Loucy (cell line): Measurements from ENCODE around the gene RTN4.

Source experiments
- H2AFZ ChIP-seq: fragments of 200-600 bp; sonication (generic); 2 replicates; pipeline ENCODE4 v1.6.0; 2016; ENCODE audit warnings: antibody characterized with exemption, mild to moderate bottlenecking, low read length, moderate library complexity
- H3F3A ChIP-seq: fragments of 200-600 bp; 2 replicates; pipeline ENCODE4 v1.6.0; 2016; ENCODE audit warnings: antibody characterized with exemption, low read depth, mild to moderate bottlenecking
- H3K27me3 ChIP-seq: fragments of 200-600 bp; sonication (generic); 2 replicates; pipeline ENCODE4 v1.6.1; 2014; ENCODE audit warnings: low read length, mild to moderate bottlenecking; ENCODE audit not compliant: insufficient read depth, poor library complexity, severe bottlenecking
- H3K36me3 ChIP-seq: fragments of 200-600 bp; sonication (generic); 2 replicates; pipeline ENCODE4 v1.6.1; 2016; ENCODE audit warnings: low read length; ENCODE audit not compliant: insufficient read depth
- H3K4me1 ChIP-seq: fragments of 200-600 bp; sonication (generic); 2 replicates; pipeline ENCODE4 v1.5.1; 2014; ENCODE audit warnings: low read length, mild to moderate bottlenecking; ENCODE audit not compliant: insufficient read depth, poor library complexity, severe bottlenecking
- H3K4me2 ChIP-seq: fragments of 200-600 bp; sonication (generic); 2 replicates; pipeline ENCODE4 v1.6.0; 2014; ENCODE audit warnings: antibody characterized with exemption, low read length, low read depth, mild to moderate bottlenecking; ENCODE audit not compliant: poor library complexity, severe bottlenecking
- H3K4me3 ChIP-seq: fragments of 200-600 bp; sonication (generic); 2 replicates; pipeline ENCODE4 v1.5.1; 2014; ENCODE audit warnings: low read length, mild to moderate bottlenecking, mixed read lengths; ENCODE audit not compliant: poor library complexity, severe bottlenecking
- H3K79me2 ChIP-seq: fragments of 200-600 bp; sonication (generic); 2 replicates; pipeline ENCODE4 v1.6.1; 2014; ENCODE audit warnings: low read length; ENCODE audit not compliant: insufficient read depth
- H3K9ac ChIP-seq: fragments of 200-600 bp; sonication (generic); 2 replicates; pipeline ENCODE4 v1.6.0; 2014; ENCODE audit warnings: mild to moderate bottlenecking, low read depth, low read length, moderate library complexity; ENCODE audit not compliant: poor library complexity, severe bottlenecking
- H3K9me2 ChIP-seq: fragments of 200-600 bp; sonication (generic); replicated peaks from 2 replicates; pipeline ENCODE4 v1.6.1; 2016; ENCODE audit warnings: low read depth, low read length, mixed read lengths
- H3K9me3 ChIP-seq: fragments of 200-600 bp; sonication (generic); 2 replicates; pipeline ENCODE4 v1.6.1; 2014; ENCODE audit warnings: mild to moderate bottlenecking, antibody characterized with exemption, low read length, low read depth; ENCODE audit not compliant: insufficient read depth
- H4K20me1 ChIP-seq: fragments of 200-600 bp; sonication (generic); 2 replicates; pipeline ENCODE4 v1.6.0; 2014; ENCODE audit warnings: antibody characterized with exemption, low read length, mild to moderate bottlenecking; ENCODE audit not compliant: insufficient read depth, poor library complexity, severe bottlenecking
- EZH2phosphoT487 ChIP-seq: fragments of 200-600 bp; IDR thresholded peaks from 2 replicates; pipeline ENCODE4 v1.6.1; 2018; ENCODE audit warnings: antibody characterized with exemption, mild to moderate bottlenecking, moderate library complexity, borderline replicate concordance
- TF ChIP-seq, protein P1 (sequence below): fragments of 200-600 bp; sonication (generic); conservative IDR thresholded peaks from 2 replicates; pipeline ENCODE4 v1.5.1; 2014; ENCODE audit warnings: mild to moderate bottlenecking, antibody characterized with exemption, low read length

RTN4 gene

DNA sequence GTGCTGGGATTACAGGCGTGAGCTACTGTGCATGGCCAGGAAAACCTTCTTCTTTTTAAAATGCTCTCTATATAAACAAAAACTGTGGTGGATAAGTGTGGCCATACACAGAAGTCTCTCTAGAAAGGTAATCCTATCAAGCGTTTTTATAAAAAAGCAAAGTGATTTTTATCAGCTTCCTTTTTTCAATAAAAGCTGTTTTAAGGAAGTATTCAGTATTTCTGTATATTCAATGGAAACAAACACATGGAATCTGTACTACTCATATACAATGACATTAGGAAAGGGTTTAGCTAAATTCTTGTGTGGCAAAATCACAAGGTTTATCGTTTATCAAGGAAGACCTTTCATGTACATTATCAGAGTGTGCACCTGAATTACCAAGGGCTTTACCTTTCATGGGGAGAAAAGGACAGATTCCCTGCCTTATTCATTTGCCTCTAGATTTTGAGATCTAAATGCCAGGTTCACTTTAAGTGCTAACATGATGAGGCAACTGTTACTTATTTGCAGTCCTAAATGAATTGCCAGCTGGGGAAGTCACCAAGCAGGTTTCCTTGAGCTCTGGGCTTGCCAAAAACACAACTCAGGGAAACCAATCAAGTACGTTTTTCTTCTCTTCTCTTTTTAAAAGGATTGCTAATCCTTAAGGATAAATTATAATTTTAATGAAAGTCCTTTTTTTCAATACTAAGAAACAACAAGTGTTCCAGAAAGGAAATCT is 70.8 kb downstream of the RTN4 start:
- Histone ChIP-seq H3K9me2 (no peaks in the 10 kb centered on the region), H3K36me3 (peaks cover 70% of the 10 kb centered on the region; the same call in 1 of the 2 replicates), H3K79me2 (peaks cover 54% of the 10 kb centered on the region), H3K4me1 (no peaks in the 10 kb centered on the region), H3K4me3 (no peak overlapping the region), H3K9ac (no peak overlapping the region), H2AFZ (no peak overlapping the region), H4K20me1 (peaks cover 32% of the 10 kb centered on the region), H3K4me2 (no peak overlapping the region), H3K27me3 (no peaks in the 10 kb centered on the region), H3F3A (no peaks in the 10 kb centered on the region), H3K9me3 (no peaks in the 10 kb centered on the region)
- TF ChIP-seq, protein P1, sequence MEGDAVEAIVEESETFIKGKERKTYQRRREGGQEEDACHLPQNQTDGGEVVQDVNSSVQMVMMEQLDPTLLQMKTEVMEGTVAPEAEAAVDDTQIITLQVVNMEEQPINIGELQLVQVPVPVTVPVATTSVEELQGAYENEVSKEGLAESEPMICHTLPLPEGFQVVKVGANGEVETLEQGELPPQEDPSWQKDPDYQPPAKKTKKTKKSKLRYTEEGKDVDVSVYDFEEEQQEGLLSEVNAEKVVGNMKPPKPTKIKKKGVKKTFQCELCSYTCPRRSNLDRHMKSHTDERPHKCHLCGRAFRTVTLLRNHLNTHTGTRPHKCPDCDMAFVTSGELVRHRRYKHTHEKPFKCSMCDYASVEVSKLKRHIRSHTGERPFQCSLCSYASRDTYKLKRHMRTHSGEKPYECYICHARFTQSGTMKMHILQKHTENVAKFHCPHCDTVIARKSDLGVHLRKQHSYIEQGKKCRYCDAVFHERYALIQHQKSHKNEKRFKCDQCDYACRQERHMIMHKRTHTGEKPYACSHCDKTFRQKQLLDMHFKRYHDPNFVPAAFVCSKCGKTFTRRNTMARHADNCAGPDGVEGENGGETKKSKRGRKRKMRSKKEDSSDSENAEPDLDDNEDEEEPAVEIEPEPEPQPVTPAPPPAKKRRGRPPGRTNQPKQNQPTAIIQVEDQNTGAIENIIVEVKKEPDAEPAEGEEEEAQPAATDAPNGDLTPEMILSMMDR = no peak
- no peak for TF ChIP-seq EZH2phosphoT487

DNA sequence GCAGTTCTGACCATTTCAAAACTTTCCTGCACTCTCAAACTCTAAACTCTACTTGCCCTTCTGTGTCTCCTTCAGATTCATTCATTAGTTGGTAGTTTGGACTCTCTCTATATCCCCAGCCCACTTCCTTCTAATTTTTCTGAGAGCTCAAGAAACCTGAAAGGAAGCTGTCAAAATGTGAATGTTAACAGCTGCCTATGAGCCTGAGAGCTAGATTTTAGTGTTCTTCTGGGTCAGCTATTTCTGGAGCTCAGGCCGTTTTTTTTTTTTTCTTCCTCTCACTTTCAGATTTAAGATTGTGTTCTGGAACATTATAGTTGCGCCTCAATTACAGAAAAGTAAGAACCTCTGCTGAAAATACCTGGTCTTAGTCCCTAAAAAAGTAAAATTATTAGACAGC is 73.1 kb downstream of the RTN4 start:
- Histone ChIP-seq H2AFZ (no peak overlapping the region), H3K4me1 (no peaks in the 10 kb centered on the region), H3K27me3 (no peaks in the 10 kb centered on the region), H3K79me2 (peaks cover 53% of the 10 kb centered on the region), H3F3A (no peaks in the 10 kb centered on the region), H3K9me3 (no peaks in the 10 kb centered on the region), H4K20me1 (peaks cover 26% of the 10 kb centered on the region), H3K4me2 (no peak overlapping the region), H3K36me3 (peaks cover 69% of the 10 kb centered on the region; the same call in 1 of the 2 replicates), H3K9me2 (no peaks in the 10 kb centered on the region), H3K4me3 (no peak overlapping the region), H3K9ac (no peak overlapping the region)
- TF ChIP-seq, protein P1 = no peak
- TF ChIP-seq EZH2phosphoT487 = no peak

DNA sequence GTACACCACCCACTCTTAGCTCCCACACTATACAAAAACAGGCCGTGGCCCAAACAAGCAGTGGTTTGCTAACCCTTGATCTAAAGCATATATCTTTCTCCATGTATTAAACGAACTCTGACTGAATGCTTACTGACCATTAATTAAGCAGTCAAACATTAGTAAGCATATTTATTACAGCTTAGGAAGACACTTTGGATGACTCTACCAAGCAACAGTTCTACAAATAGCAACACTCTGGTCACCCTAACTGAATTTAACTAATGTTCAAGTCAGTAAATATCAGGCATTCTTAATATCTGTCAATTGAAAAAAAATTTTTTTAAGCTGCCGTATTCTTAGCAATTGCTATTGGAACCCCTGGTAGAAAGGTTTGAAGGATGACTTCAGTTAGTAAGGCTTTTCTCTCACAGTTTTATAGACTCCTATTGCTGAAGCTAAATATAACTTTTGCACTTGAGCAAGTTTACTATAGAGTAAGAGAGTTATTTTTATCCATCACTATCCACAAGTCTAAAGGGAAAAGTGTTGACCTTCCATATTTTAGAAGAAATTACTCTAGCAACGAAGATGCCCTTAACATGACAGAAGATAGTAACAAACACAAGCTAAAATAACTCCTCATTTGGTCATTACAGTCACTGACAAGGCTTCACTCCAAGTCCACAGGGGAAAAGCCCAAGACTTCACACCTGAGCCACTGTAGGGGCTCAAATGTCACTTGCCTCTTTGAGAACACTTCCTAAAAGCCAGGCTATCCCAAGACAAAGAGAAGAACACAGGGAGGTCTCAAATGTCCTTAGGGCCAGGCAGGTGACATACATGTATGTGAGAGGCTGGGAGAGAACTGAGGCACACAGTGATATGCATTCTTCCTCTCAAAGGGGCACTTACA is 74.4 kb downstream of the RTN4 start:
- Histone ChIP-seq H3K36me3 (peaks cover 71% of the 10 kb centered on the region; the same call in 1 of the 2 replicates), H3K79me2 (peaks cover 53% of the 10 kb centered on the region), H2AFZ (no peak overlapping the region), H3F3A (no peaks in the 10 kb centered on the region), H4K20me1 (peaks cover 26% of the 10 kb centered on the region), H3K4me1 (no peaks in the 10 kb centered on the region), H3K27me3 (no peaks in the 10 kb centered on the region), H3K4me3 (no peak overlapping the region), H3K9me3 (no peaks in the 10 kb centered on the region), H3K4me2 (no peak overlapping the region), H3K9me2 (no peaks in the 10 kb centered on the region), H3K9ac (no peak overlapping the region)
- TF ChIP-seq EZH2phosphoT487 = no peak
- TF ChIP-seq, protein P1 = no peak
